B cell (primary cell): ENCODE results near the gene BRD3. TPM values are rescaled to one million over a fixed set of nuclear protein-coding genes. Genes with fewer than 3 reads are reported as not detected.
A peak's percentile ranks its signal among the peaks of the same experiment; 100 is the strongest.

ENCODE experiments used
- ATAC-seq: fragments of 200-7000 bp; cut with Tn5 transposase; one replicate; pipeline ENCODE4 v1.10.0; 2021; ENCODE audit warnings: low read depth, mild to moderate bottlenecking, moderate number of reproducible peaks, moderate library complexity
- CTCF ChIA-PET: fragments of 350-600 bp; sonication (Branson Sonifier 250); formaldehyde crosslinking; loops from one replicate; lab custom pipeline; 2021; ENCODE audit warnings: antibody characterized with exemption, inconsistent platforms; lab: Charles Lee
- POLR2A ChIA-PET: fragments of 350-600 bp; sonication (Branson Sonifier 250); formaldehyde crosslinking; loops from one replicate; lab custom pipeline; 2021; ENCODE audit warnings: antibody characterized with exemption; lab: Charles Lee
- DNase-seq: peaks from one replicate; pipeline ENCODE4 v3.0.0; 2013
- H2AFZ ChIP-seq: 2 replicates; pipeline ENCODE4 v1.6.1; 2012; ENCODE audit warnings: mild to moderate bottlenecking, low read depth, low read length; ENCODE audit not compliant: insufficient read depth, poor library complexity, severe bottlenecking
- H3K27ac ChIP-seq, 2 donors: 1 replicate in 1 of 2; 2 replicates in 1 of 2; pipeline ENCODE4 v1.5.1; 2012 to 2013; ENCODE audit warnings: low read length in 2 of 2, mild to moderate bottlenecking in 2 of 2, moderate library complexity in 1 of 2
- H3K27me3 ChIP-seq, 4 experiments: fragments of 200-600 bp in 1 of 4; sonication (generic) in 1 of 4; replicated peaks in 1 of 4; 1 replicate in 2 of 4; 2 replicates in 2 of 4; pipeline versions ENCODE4 v1.6.1 to v1.7.0; 2013 to 2016; ENCODE audit warnings: low read length in 3 of 4, mild to moderate bottlenecking in 2 of 4, mixed read lengths in 1 of 4, moderate library complexity in 1 of 4; ENCODE audit not compliant: insufficient read depth in 4 of 4, control insufficient read depth in 3 of 4; ENCODE audit errors: control extremely low read depth in 1 of 4
- H3K36me3 ChIP-seq, 2 experiments: replicated peaks in 1 of 2; 1 replicate in 1 of 2; 2 replicates in 1 of 2; pipeline versions ENCODE4 v1.6.1 to v1.7.1; 2013; ENCODE audit warnings: low read length in 1 of 2; ENCODE audit not compliant: insufficient read depth in 2 of 2, control insufficient read depth in 1 of 2; ENCODE audit errors: control extremely low read depth in 1 of 2, extremely low read depth in 1 of 2
- H3K4me1 ChIP-seq, 2 donors: fragments of 200-600 bp in 1 of 2; sonication (generic) in 1 of 2; 1 replicate in 1 of 2; 2 replicates in 1 of 2; pipeline versions ENCODE4 v1.5.1 to v1.6.1; 2013 to 2017; ENCODE audit warnings: low read length in 2 of 2; ENCODE audit not compliant: control insufficient read depth in 2 of 2, insufficient read depth in 2 of 2
- H3K4me2 ChIP-seq: replicated peaks from 2 replicates; pipeline ENCODE3; 2012; ENCODE audit warnings: mild to moderate bottlenecking, low read depth, low read length; ENCODE audit not compliant: poor library complexity, severe bottlenecking
- H3K4me3 ChIP-seq, 5 experiments: fragments of 200-600 bp in 1 of 5; sonication (generic) in 1 of 5; 1 replicate in 3 of 5; 2 replicates in 2 of 5; pipeline versions ENCODE4 v1.5.1 to v1.7.0; 2011 to 2016; ENCODE audit warnings: low read length in 4 of 5, mild to moderate bottlenecking in 4 of 5, low read depth in 2 of 5, control low read depth in 1 of 5, moderate library complexity in 1 of 5; ENCODE audit not compliant: insufficient read depth in 1 of 5; ENCODE audit errors: control extremely low read depth in 1 of 5, extremely low read depth in 1 of 5
- H3K79me2 ChIP-seq: fragments of 200-600 bp; sonication (generic); one replicate; pipeline ENCODE4 v1.6.0; 2016; ENCODE audit warnings: low read length; ENCODE audit not compliant: control insufficient read depth, insufficient read depth
- H3K9ac ChIP-seq: fragments of 200-600 bp; sonication (generic); 2 replicates; pipeline ENCODE4 v1.6.1; 2017; ENCODE audit warnings: mild to moderate bottlenecking, low read length, moderate library complexity
- H3K9me3 ChIP-seq, 3 donors: one replicate each; pipeline versions ENCODE4 v1.6.1 to v1.7.1; 2013; ENCODE audit warnings: low read length in 2 of 3; ENCODE audit not compliant: control insufficient read depth in 2 of 3, insufficient read depth in 1 of 3; ENCODE audit errors: control extremely low read depth in 1 of 3
- H4K20me1 ChIP-seq: 2 replicates; pipeline ENCODE4 v1.6.0; 2012; ENCODE audit warnings: mild to moderate bottlenecking, low read length; ENCODE audit not compliant: insufficient read depth, control insufficient read depth, poor library complexity, severe bottlenecking
- H3K27ac Mint-ChIP-seq: one replicate; pipeline ENCODE4 v1.8.0; 2021; ENCODE audit warnings: mixed read lengths
- H3K27me3 Mint-ChIP-seq: one replicate; pipeline ENCODE4 v1.8.0; 2021; ENCODE audit warnings: mixed read lengths
- H3K4me1 Mint-ChIP-seq: one replicate; pipeline ENCODE4 v1.8.0; 2021; ENCODE audit warnings: mixed read lengths
- H3K4me3 Mint-ChIP-seq: one replicate; pipeline ENCODE4 v1.8.0; 2021; ENCODE audit warnings: mixed read lengths
- H3K9me3 Mint-ChIP-seq: one replicate; pipeline ENCODE4 v1.8.0; 2022; ENCODE audit warnings: mixed read lengths; ENCODE audit not compliant: insufficient read depth
- EZH2 ChIP-seq: IDR thresholded peaks from 2 replicates; pipeline ENCODE4 v1.6.1; 2012; ENCODE audit warnings: borderline replicate concordance, low read depth, mild to moderate bottlenecking, moderate library complexity, low read length; ENCODE audit not compliant: insufficient read depth, poor library complexity, severe bottlenecking
- WGBS: methylation state at CpG from one replicate; pipeline ENCODE4 v1.1.5; 2013; ENCODE audit warnings: missing lambda C conversion rate; ENCODE audit not compliant: insufficient coverage; 5-methylcytosine and 5-hydroxymethylcytosine counted together
- intact Hi-C: fragments of 100-400 bp; cut with micrococcal nuclease; formaldehyde crosslinking; loops from one replicate; pipeline ENCODE4 v1.10.0; 2022
- polyA plus RNA-seq: library from polyadenylated mRNA; depleted of rRNA; stranded (reverse); fragments of >200 nt; gene quantifications from 2 replicates; pipeline ENCODE4 v1.2.3, GENCODE V29; 2012
- total RNA-seq, 2 donors: library from RNA; stranded (reverse); fragments of 120-200 nt in 1 of 2; gene quantifications; 1 replicate in 1 of 2; 2 replicates in 1 of 2; pipeline versions ENCODE4 v1.2.3 to v1.2.4, GENCODE V29; 2013 to 2022
- TF ChIP-seq, protein P1 (sequence below): fragments of 200-600 bp; IDR thresholded peaks from one replicate; pipeline ENCODE4 v1.8.0; 2022; ENCODE audit warnings: antibody characterized with exemption, mild to moderate bottlenecking

BRD3 gene
- total and polyA plus RNA-seq, 2 donors (not counting 1 experiment from before 2014, with no cell fraction given), result 8.9 to 38.0 TPM

DNA sequence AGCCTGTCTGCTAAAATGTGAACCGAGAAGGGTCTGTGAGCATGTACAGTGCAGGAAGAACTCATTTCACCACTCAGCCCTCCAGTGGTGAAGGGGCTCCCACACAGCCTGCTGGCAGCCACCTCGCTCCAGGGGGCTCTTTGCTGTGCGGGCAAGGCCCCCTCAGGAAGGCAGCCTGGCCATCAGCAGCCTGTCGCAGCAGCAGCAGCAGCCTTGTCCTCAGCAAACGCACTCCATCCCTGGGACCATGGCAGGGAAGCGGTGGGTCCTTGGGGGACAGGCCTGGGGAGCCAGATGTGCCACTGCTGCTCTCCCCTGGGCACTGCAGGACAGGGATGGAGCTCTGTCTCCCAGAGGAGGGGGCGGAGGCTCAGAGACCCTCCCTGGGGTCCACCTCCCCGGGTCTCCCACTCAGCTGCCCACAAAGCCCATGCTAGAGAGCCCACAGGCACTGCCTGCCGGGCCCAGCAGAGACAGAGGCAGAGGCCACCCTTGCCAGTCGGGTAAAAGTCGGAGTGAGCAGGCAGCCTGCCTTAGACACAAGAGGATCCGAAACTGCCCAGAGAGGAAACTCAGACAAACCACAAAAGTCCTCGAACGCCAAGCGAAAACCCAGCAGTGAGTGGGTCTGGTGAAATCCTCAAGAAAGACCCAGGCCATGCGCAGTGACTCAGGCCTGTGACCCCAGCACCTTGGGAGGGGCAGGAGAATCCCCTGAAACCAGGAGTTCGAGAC, 8.0 kb downstream of the BRD3 start:
- H3K4me1 ChIP-seq, result peaks cover 41 to 60% of the 10 kb centered on the region in 2 donors
- H3K36me3 ChIP-seq, result peaks cover 0 to 12% of the 10 kb centered on the region in 2 experiments
- H3K27me3 Mint-ChIP-seq, result no peaks in the 10 kb centered on the region
- DNase-seq, result peak; percentile 87
- H3K4me1 Mint-ChIP-seq, result peaks cover 71% of the 10 kb centered on the region
- peak overlapping the region; percentile 22 for H3K9ac ChIP-seq
- peak overlapping the region; percentile 73 for H3K4me2 ChIP-seq
- intact Hi-C loops, result loop anchor here (1.0 to 10.0 kb wide), 5 partner anchors 35 to 385 kb away; partner anchors contain the start of genes BRD3OS and RXRA
- ATAC-seq, result peak; percentile 94
- peak overlapping the region in 1 of 2 donors; percentile 54 for H3K27ac ChIP-seq
- no peaks in the 10 kb centered on the region for H3K9me3 ChIP-seq
- peak overlapping the region in 4 of 5 experiments; percentile 1 to 23 (median 12) for H3K4me3 ChIP-seq
- WGBS, result 27% methylated on average over 16 of the region's 17 CpGs
- TF ChIP-seq, protein P1, sequence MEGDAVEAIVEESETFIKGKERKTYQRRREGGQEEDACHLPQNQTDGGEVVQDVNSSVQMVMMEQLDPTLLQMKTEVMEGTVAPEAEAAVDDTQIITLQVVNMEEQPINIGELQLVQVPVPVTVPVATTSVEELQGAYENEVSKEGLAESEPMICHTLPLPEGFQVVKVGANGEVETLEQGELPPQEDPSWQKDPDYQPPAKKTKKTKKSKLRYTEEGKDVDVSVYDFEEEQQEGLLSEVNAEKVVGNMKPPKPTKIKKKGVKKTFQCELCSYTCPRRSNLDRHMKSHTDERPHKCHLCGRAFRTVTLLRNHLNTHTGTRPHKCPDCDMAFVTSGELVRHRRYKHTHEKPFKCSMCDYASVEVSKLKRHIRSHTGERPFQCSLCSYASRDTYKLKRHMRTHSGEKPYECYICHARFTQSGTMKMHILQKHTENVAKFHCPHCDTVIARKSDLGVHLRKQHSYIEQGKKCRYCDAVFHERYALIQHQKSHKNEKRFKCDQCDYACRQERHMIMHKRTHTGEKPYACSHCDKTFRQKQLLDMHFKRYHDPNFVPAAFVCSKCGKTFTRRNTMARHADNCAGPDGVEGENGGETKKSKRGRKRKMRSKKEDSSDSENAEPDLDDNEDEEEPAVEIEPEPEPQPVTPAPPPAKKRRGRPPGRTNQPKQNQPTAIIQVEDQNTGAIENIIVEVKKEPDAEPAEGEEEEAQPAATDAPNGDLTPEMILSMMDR, result peak; percentile 11
- TF ChIP-seq EZH2, result no peak
- no peaks in the 10 kb centered on the region for H3K9me3 Mint-ChIP-seq
- H2AFZ ChIP-seq, result no peak overlapping the region
- peaks cover 98% of the 10 kb centered on the region for H4K20me1 ChIP-seq
- no peaks in the 10 kb centered on the region for H3K27me3 ChIP-seq
- peak overlapping the region; percentile 60 for H3K4me3 Mint-ChIP-seq
- H3K79me2 ChIP-seq, result peaks cover 98% of the 10 kb centered on the region
- CTCF ChIA-PET, result no interaction called here
- peak overlapping the region; percentile 56 for H3K27ac Mint-ChIP-seq
- POLR2A ChIA-PET, result interaction anchor here (0.7 kb wide), 1 partner anchor 34 kb away, joined by 4 read pairs; no protein-coding TSS in a partner anchor

DNA sequence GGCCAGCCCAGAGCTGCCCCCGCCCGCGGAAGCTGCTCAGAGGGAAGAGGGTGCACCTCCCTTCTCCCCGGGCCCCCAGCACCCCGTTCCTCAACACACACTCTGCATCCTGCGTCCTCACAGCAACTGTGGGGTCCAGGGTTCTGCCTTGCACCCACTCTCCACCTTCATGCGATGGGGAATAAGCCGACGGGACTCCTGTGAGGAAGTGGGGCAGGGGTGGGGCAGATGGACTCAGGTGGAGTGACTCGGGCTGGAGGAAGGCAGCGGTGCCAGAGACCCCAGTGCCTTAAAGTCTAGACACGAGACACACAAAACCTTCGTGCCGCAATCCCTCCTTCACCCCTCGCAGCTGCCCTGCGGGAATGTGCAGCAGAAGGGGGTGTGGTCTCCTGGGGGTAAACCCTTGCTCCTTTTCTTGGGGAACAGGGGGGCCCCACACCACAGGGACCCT, 8.6 kb downstream of the BRD3 start:
- H2AFZ ChIP-seq, result no peak overlapping the region
- peak overlapping the region; percentile 73 for H3K4me2 ChIP-seq
- H3K9me3 ChIP-seq, result no peaks in the 10 kb centered on the region
- intact Hi-C loops, result no loop called here
- H3K4me3 Mint-ChIP-seq, result peak overlapping the region; percentile 49
- POLR2A ChIA-PET, result no interaction called here
- H3K9me3 Mint-ChIP-seq, result no peaks in the 10 kb centered on the region
- TF ChIP-seq, protein P1, result no peak
- TF ChIP-seq EZH2, result no peak
- peaks cover 100% of the 10 kb centered on the region for H4K20me1 ChIP-seq
- peaks cover 67% of the 10 kb centered on the region for H3K4me1 Mint-ChIP-seq
- peak overlapping the region; percentile 22 for H3K9ac ChIP-seq
- H3K27ac ChIP-seq, result no peak overlapping the region
- H3K79me2 ChIP-seq, result peaks cover 98% of the 10 kb centered on the region
- 88% methylated on average over 8 of the region's 16 CpGs for WGBS
- peaks cover 41 to 61% of the 10 kb centered on the region in 2 donors for H3K4me1 ChIP-seq
- no peak for ATAC-seq
- no peak for DNase-seq
- H3K27me3 ChIP-seq, result no peaks in the 10 kb centered on the region
- no peak overlapping the region for H3K27ac Mint-ChIP-seq
- peaks cover 0 to 12% of the 10 kb centered on the region in 2 experiments for H3K36me3 ChIP-seq
- H3K4me3 ChIP-seq, result no peak overlapping the region
- no peaks in the 10 kb centered on the region for H3K27me3 Mint-ChIP-seq
- CTCF ChIA-PET, result no interaction called here
